ENCODE measurements around the gene PRSS2.
"Not testable (repeated sequence)": the region's sequence is repeated elsewhere in the genome, so short reads cannot be mapped to it uniquely, and the experiment has no call there.

The PRSS2 gene

GRCh38 chr7:142739923-142740492 is 30.8 kb upstream of the PRSS2 start:
- H3K4me2 ChIP-seq (ENCODE audit: low read length): no peak overlapping the region
- H3K27ac ChIP-seq: no peak overlapping the region
- H2AFZ ChIP-seq: no peak overlapping the region
- H3K9me3 ChIP-seq (ENCODE audit: control insufficient read depth, low read length): no peaks in the 10 kb centered on the region
- no peak for TF ChIP-seq CTCF (IDR thresholded peaks at IDR 0.05)
- H3K4me1 ChIP-seq: no peaks in the 10 kb centered on the region
- no peaks in the 10 kb centered on the region for H3K79me2 ChIP-seq
- no peak overlapping the region for H3K9ac ChIP-seq
- H3K4me3 ChIP-seq (ENCODE audit: low read depth, low read length): no peak overlapping the region
- H3K27me3 ChIP-seq (ENCODE audit: control insufficient read depth, insufficient read depth, low read length): no peaks in the 10 kb centered on the region
- H3K36me3 ChIP-seq (ENCODE audit: control insufficient read depth, insufficient read depth, low read length): no peaks in the 10 kb centered on the region

GRCh38 chr7:142740786-142741185 is 30.0 kb upstream of the PRSS2 start:
- Histone ChIP-seq H3K79me2 (no peaks in the 10 kb centered on the region), H3K36me3 (ENCODE audit: control insufficient read depth, insufficient read depth, low read length) (no peaks in the 10 kb centered on the region), H3K4me3 (ENCODE audit: low read depth, low read length) (no peak overlapping the region), H3K4me2 (ENCODE audit: low read length) (no peak overlapping the region), H3K27ac (no peak overlapping the region), H3K9ac (no peak overlapping the region), H2AFZ (no peak overlapping the region), H3K4me1 (no peaks in the 10 kb centered on the region), H3K27me3 (ENCODE audit: control insufficient read depth, insufficient read depth, low read length) (no peaks in the 10 kb centered on the region), H3K9me3 (ENCODE audit: control insufficient read depth, low read length) (no peaks in the 10 kb centered on the region)
- TF ChIP-seq CTCF (IDR thresholded peaks at IDR 0.05): no peak

GRCh38 chr7:142741932-142742331 is 28.8 kb upstream of the PRSS2 start:
- H3K4me3 ChIP-seq (ENCODE audit: low read depth, low read length); H3K4me2 ChIP-seq (ENCODE audit: low read length); H3K27me3 ChIP-seq (ENCODE audit: control insufficient read depth, insufficient read depth, low read length); H3K79me2 ChIP-seq; H3K27ac ChIP-seq; H3K9me3 ChIP-seq (ENCODE audit: control insufficient read depth, low read length); H3K36me3 ChIP-seq (ENCODE audit: control insufficient read depth, insufficient read depth, low read length); H3K9ac ChIP-seq; H2AFZ ChIP-seq; H3K4me1 ChIP-seq: not testable (repeated sequence)

- H3K79me2 ChIP-seq: no peaks in the 10 kb centered on the region
- H3K9me3 ChIP-seq (ENCODE audit: control insufficient read depth, low read length): no peaks in the 10 kb centered on the region
- H3K27me3 ChIP-seq (ENCODE audit: control insufficient read depth, insufficient read depth, low read length): no peaks in the 10 kb centered on the region
- H2AFZ ChIP-seq: no peak overlapping the region
- H3K9ac ChIP-seq: no peak overlapping the region
- H3K27ac ChIP-seq: no peak overlapping the region
- H3K4me3 ChIP-seq (ENCODE audit: low read depth, low read length): no peak overlapping the region
- no peak overlapping the region for H3K4me2 ChIP-seq (ENCODE audit: low read length)
- no peak for TF ChIP-seq CTCF (IDR thresholded peaks at IDR 0.05)
- H3K4me1 ChIP-seq: no peaks in the 10 kb centered on the region
- H3K36me3 ChIP-seq (ENCODE audit: control insufficient read depth, insufficient read depth, low read length): no peaks in the 10 kb centered on the region
Observed at GRCh38 chr7:142745091-142745635, 25.6 kb upstream of the PRSS2 start.

- no peaks in the 10 kb centered on the region for H3K4me1 ChIP-seq
- no peak overlapping the region for H2AFZ ChIP-seq
- no peak overlapping the region for H3K4me3 ChIP-seq (ENCODE audit: low read depth, low read length)
- H3K27ac ChIP-seq: no peak overlapping the region
- no peak for TF ChIP-seq CTCF (IDR thresholded peaks at IDR 0.05)
- no peak overlapping the region for H3K4me2 ChIP-seq (ENCODE audit: low read length)
- no peaks in the 10 kb centered on the region for H3K36me3 ChIP-seq (ENCODE audit: control insufficient read depth, insufficient read depth, low read length)
- H3K9me3 ChIP-seq (ENCODE audit: control insufficient read depth, low read length): no peaks in the 10 kb centered on the region
- no peak overlapping the region for H3K9ac ChIP-seq
- no peaks in the 10 kb centered on the region for H3K79me2 ChIP-seq
- H3K27me3 ChIP-seq (ENCODE audit: control insufficient read depth, insufficient read depth, low read length): no peaks in the 10 kb centered on the region
Observed at GRCh38 chr7:142745745-142746144, 25.0 kb upstream of the PRSS2 start.

Data from parathyroid adenoma (tissue), 2 donors.